HepG2 (cell line): Measurements from ENCODE around the gene IPO8. TPM values are rescaled to one million over a fixed set of nuclear protein-coding genes. Genes with fewer than 3 reads are reported as not detected.
A peak's percentile ranks its signal among the peaks of the same experiment; 100 is the strongest.

Experiments
- ATAC-seq: fragments of 200-7000 bp; cut with Tn5 transposase; 3 replicates; pipeline ENCODE4 v1.9.1; 2020; ENCODE audit warnings: mild to moderate bottlenecking, moderate library complexity
- BruUV-seq: library from RNA; stranded (reverse); fragments of 400-500 nt; replicated peaks from 2 replicates; lab custom pipeline; 2021; lab: Mats Ljungman, UMichigan
- CTCF ChIA-PET: fragments of 300-600 bp; formaldehyde crosslinking; extraction: SDS; loops from one replicate; lab custom pipeline; 2021; ENCODE audit warnings: low total read pairs, inconsistent platforms, low intra/inter-chr PET ratio; lab: Yijun Ruan, JAX
- POLR2A ChIA-PET: fragments of 350-600 bp; sonication (Branson Sonifier 250); formaldehyde crosslinking; loops from one replicate; lab custom pipeline; 2020; ENCODE audit warnings: antibody characterized with exemption, inconsistent platforms; lab: Yijun Ruan, JAX
- DNase-seq: peaks from one replicate; pipeline ENCODE4 v3.0.0-alpha.2; 2015; ENCODE audit warnings: low spot score
- FAIRE-seq: peaks from 3 replicates; lab custom pipeline; 2011; peaks lifted over from hg19 to GRCh38; lab: Jason Lieb, UNC
- H2AFZ ChIP-seq: one replicate; pipeline ENCODE4 v1.6.1; 2011; ENCODE audit warnings: low read length, inconsistent platforms
- H3K27ac ChIP-seq: fragments of 300-600 bp; 3 replicates; pipeline ENCODE4 v1.8.0; 2011; ENCODE audit warnings: mixed run types, mild to moderate bottlenecking, mixed read lengths, low read length, inconsistent platforms; ENCODE audit not compliant: insufficient read depth; ENCODE audit errors: extremely low read length
- H3K27me3 ChIP-seq, 2 experiments: fragments of 200-600 bp in 1 of 2; 2 replicates in 1 of 2; 3 replicates in 1 of 2; pipeline versions ENCODE4 v1.6.0 to v1.8.0; 2011; ENCODE audit warnings: low read length in 2 of 2, mild to moderate bottlenecking in 2 of 2, moderate library complexity in 2 of 2, inconsistent platforms in 1 of 2; ENCODE audit not compliant: insufficient read depth in 2 of 2, control insufficient read depth in 1 of 2
- H3K36me3 ChIP-seq, 2 experiments: fragments of 200-600 bp in 1 of 2; replicated peaks in 1 of 2; 2 replicates in 1 of 2; 3 replicates in 1 of 2; pipeline versions ENCODE4 v1.5.1 to v1.8.0; 2011; ENCODE audit warnings: low read length in 2 of 2, inconsistent platforms in 1 of 2; ENCODE audit not compliant: insufficient read depth in 2 of 2, control insufficient read depth in 1 of 2
- H3K4me1 ChIP-seq: 2 replicates; pipeline ENCODE4 v1.5.1; 2012; ENCODE audit warnings: low read length, inconsistent platforms; ENCODE audit not compliant: insufficient read depth
- H3K4me2 ChIP-seq: 2 replicates; pipeline ENCODE4 v1.6.0; 2011; ENCODE audit warnings: low read depth, low read length, inconsistent platforms
- H3K4me3 ChIP-seq, 3 experiments: fragments of 200-600 bp in 1 of 3; sonication (generic), shearing (Covaris generic) in 1 of 3; replicated peaks in 1 of 3; 2 replicates each; pipeline ENCODE4 v1.5.1; 2011 to 2016; ENCODE audit warnings: low read length in 3 of 3, inconsistent platforms in 2 of 3, low read depth in 2 of 3, mild to moderate bottlenecking in 2 of 3, control low read depth in 1 of 3, mixed read lengths in 1 of 3; ENCODE audit not compliant: insufficient read depth in 1 of 3
- H3K79me2 ChIP-seq: one replicate; pipeline ENCODE4 v1.6.1; 2011; ENCODE audit warnings: low read length, inconsistent platforms; ENCODE audit not compliant: insufficient read depth
- H3K9ac ChIP-seq: 2 replicates; pipeline ENCODE4 v1.6.0; 2011; ENCODE audit warnings: mild to moderate bottlenecking, low read depth, low read length, inconsistent platforms; ENCODE audit not compliant: insufficient read depth
- H3K9me3 ChIP-seq: 2 replicates; pipeline ENCODE4 v1.5.1; 2012; ENCODE audit warnings: mild to moderate bottlenecking, low read length
- H4K20me1 ChIP-seq: 2 replicates; pipeline ENCODE4 v1.6.0; 2011; ENCODE audit warnings: inconsistent platforms, mild to moderate bottlenecking, low read length, moderate library complexity; ENCODE audit not compliant: insufficient read depth
- HNRNPUL1 ChIP-seq: fragments of 200-400 bp; formaldehyde crosslinking; IDR thresholded peaks from 2 replicates; pipeline ENCODE4 v1.6.1; 2017; ENCODE audit warnings: low read depth, mild to moderate bottlenecking, low read length, moderate library complexity
- NFRKB ChIP-seq: fragments of 450-650 bp; IDR thresholded peaks from 2 replicates; pipeline ENCODE4 v1.6.1; 2017
- NR2F2 ChIP-seq: IDR thresholded peaks from 2 replicates; pipeline ENCODE4 v1.6.1; 2012; ENCODE audit warnings: low read depth, inconsistent platforms, borderline replicate concordance
- SMARCE1 ChIP-seq: fragments of 450-650 bp; IDR thresholded peaks from 2 replicates; pipeline ENCODE4 v1.6.1; 2017; ENCODE audit warnings: borderline replicate concordance
- TFE3 ChIP-seq: IDR thresholded peaks from 2 replicates; pipeline ENCODE4 v1.6.1; 2016
- ZNF160 ChIP-seq: sonication (generic); formaldehyde crosslinking; IDR thresholded peaks from 2 replicates; pipeline ENCODE4 v1.8.0; 2022; ENCODE audit warnings: mild to moderate bottlenecking, inconsistent platforms, missing genetic modification reagents
- ZNF512 ChIP-seq: sonication (generic); formaldehyde crosslinking; IDR thresholded peaks from 2 replicates; pipeline ENCODE4 v1.4.0; 2020; ENCODE audit warnings: mild to moderate bottlenecking, missing genetic modification reagents
- WGBS: methylation state at CpG from one replicate; pipeline ENCODE4 v1.1.6; 2017; ENCODE audit warnings: low lambda C conversion rate; 5-methylcytosine and 5-hydroxymethylcytosine counted together
- in situ Hi-C: cut with HindIII; loops from 2 replicates; pipeline ENCODE4 v1.10.0; 2017; ENCODE audit warnings: low pct_unique_long_range_greater_than_20kb; ENCODE audit not compliant: extremely low pct_ligation_motif_present
- intact Hi-C: fragments of 100-400 bp; cut with micrococcal nuclease; formaldehyde crosslinking; loops from one replicate; pipeline ENCODE4 v1.10.0; 2022; ENCODE audit not compliant: unreplicated experiment
- polyA plus RNA-seq, 8 experiments: library from polyadenylated mRNA; depleted of rRNA in 3 of 8; stranded (reverse) in 7 of 8; unstranded in 1 of 8; fragments of >200 nt; fragmentation: Illumina TruSeq in 4 of 8; extraction: Trizol in 4 of 8; gene quantifications; 2 replicates each; pipeline versions ENCODE4 v1.2.1 to v1.2.3, GENCODE V29; 2011 to 2016; ENCODE audit warnings: low read depth in 4 of 8, missing spikeins in 1 of 8, mixed read lengths in 1 of 8; ENCODE audit not compliant: insufficient read depth in 1 of 8
- total RNA-seq, 5 experiments: library from RNA; depleted of rRNA; stranded (reverse); fragments of >200 nt; fragmentation: Illumina TruSeq; extraction: Trizol; gene quantifications; 2 replicates each; pipeline ENCODE4 v1.2.3, GENCODE V29; 2016; ENCODE audit warnings: low read depth in 1 of 5

Gene IPO8
- total and polyA plus RNA-seq, 2 of the 13 experiments (the other 11 are each of a cell fraction or from before 2014, with no cell fraction given), result 6.3 to 21.8 TPM

GRCh38 chr12:30602678-30603077, 93.0 kb downstream of the IPO8 start:
- H3K9ac ChIP-seq, result no peak overlapping the region
- H3K79me2 ChIP-seq, result no peaks in the 10 kb centered on the region
- no peak overlapping the region for H3K4me3 ChIP-seq
- no peaks in the 10 kb centered on the region for H3K27me3 ChIP-seq
- TF ChIP-seq NR2F2 (no peak), SMARCE1 (no peak), NFRKB (no peak), ZNF160 (CRISPR knock-in tag) (peak; percentile 94; the same call in 1 of the 2 replicates), ZNF512 (CRISPR knock-in tag) (no peak), HNRNPUL1 (no peak), TFE3 (no peak)
- no peaks in the 10 kb centered on the region for H3K36me3 ChIP-seq
- H2AFZ ChIP-seq, result no peak overlapping the region
- FAIRE-seq (no peak), DNase-seq (no peak), ATAC-seq (no peak)
- no TSS peak for BruUV-seq
- no peaks in the 10 kb centered on the region for H4K20me1 ChIP-seq
- peaks cover 39% of the 10 kb centered on the region for H3K4me1 ChIP-seq
- POLR2A ChIA-PET, result no interaction called here
- CTCF ChIA-PET, result no interaction called here
- intact Hi-C loops (no loop called here), in situ Hi-C loops (no loop called here)
- H3K27ac ChIP-seq, result no peak overlapping the region
- H3K9me3 ChIP-seq, result peaks cover 26% of the 10 kb centered on the region
- 93% methylated on average over 3 of the region's 3 CpGs for WGBS
- no peak overlapping the region for H3K4me2 ChIP-seq
